IPS-18c (cell line): Measurements from ENCODE around the gene NR5A2.

ENCODE experiments used
- H3K4me3 ChIP-seq: 2 replicates; pipeline ENCODE4 v1.7.0; 2013; ENCODE audit warnings: low read depth, mild to moderate bottlenecking, low read length, moderate library complexity; ENCODE audit not compliant: insufficient read depth
- H3K9me3 ChIP-seq: one replicate; pipeline ENCODE4 v1.6.1; 2013; ENCODE audit warnings: mild to moderate bottlenecking, low read length, moderate library complexity; ENCODE audit not compliant: control insufficient read depth, insufficient read depth

NR5A2 gene

GRCh38 chr1:200046115-200046514 lies 18.6 kb downstream of the NR5A2 start:
- H3K4me3 ChIP-seq: no peak overlapping the region
- no peaks in the 10 kb centered on the region for H3K9me3 ChIP-seq

GRCh38 chr1:200048244-200048643 lies 20.7 kb downstream of the NR5A2 start:
- peak overlapping the region; percentile 25; the same call in 1 of the 2 replicates for H3K4me3 ChIP-seq

GRCh38 chr1:200049810-200050209 lies 22.3 kb downstream of the NR5A2 start:
- Histone ChIP-seq H3K9me3 (no peaks in the 10 kb centered on the region), H3K4me3 (no peak overlapping the region)

More at GRCh38 chr1:200048244-200048643, 20.7 kb downstream of the NR5A2 start:
- H3K9me3 ChIP-seq: no peaks in the 10 kb centered on the region

GRCh38 chr1:200051620-200052019 lies 24.1 kb downstream of the NR5A2 start:
- no peaks in the 10 kb centered on the region for H3K9me3 ChIP-seq
- H3K4me3 ChIP-seq: no peak overlapping the region

- Histone ChIP-seq H3K9me3 (no peaks in the 10 kb centered on the region), H3K4me3 (no peak overlapping the region)
Observed at GRCh38 chr1:200053091-200053490, 25.6 kb downstream of the NR5A2 start.

GRCh38 chr1:200053646-200054045 lies 26.1 kb downstream of the NR5A2 start:
- Histone ChIP-seq H3K4me3 (no peak overlapping the region), H3K9me3 (no peaks in the 10 kb centered on the region)

- Histone ChIP-seq H3K9me3 (no peaks in the 10 kb centered on the region), H3K4me3 (no peak overlapping the region)
Observed at GRCh38 chr1:200058341-200058740, 30.8 kb downstream of the NR5A2 start.

- Histone ChIP-seq H3K4me3 (no peak overlapping the region), H3K9me3 (no peaks in the 10 kb centered on the region)
Observed at GRCh38 chr1:200062143-200062542, 34.6 kb downstream of the NR5A2 start.

GRCh38 chr1:200072636-200073285 lies 45.3 kb downstream of the NR5A2 start:
- Histone ChIP-seq H3K4me3 (no peak overlapping the region), H3K9me3 (no peaks in the 10 kb centered on the region)

- no peaks in the 10 kb centered on the region for H3K9me3 ChIP-seq
- H3K4me3 ChIP-seq: no peak overlapping the region
Observed at GRCh38 chr1:200073286-200073637, 45.8 kb downstream of the NR5A2 start.

- no peaks in the 10 kb centered on the region for H3K9me3 ChIP-seq
- H3K4me3 ChIP-seq: no peak overlapping the region
Observed at GRCh38 chr1:200075522-200075921, 48.0 kb downstream of the NR5A2 start.

- Histone ChIP-seq H3K4me3 (no peak overlapping the region), H3K9me3 (no peaks in the 10 kb centered on the region)
Observed at GRCh38 chr1:200075938-200076546, 48.5 kb downstream of the NR5A2 start.

- no peaks in the 10 kb centered on the region for H3K9me3 ChIP-seq
Observed at GRCh38 chr1:200079232-200079940, 51.9 kb downstream of the NR5A2 start.

GRCh38 chr1:200081151-200081968 lies 53.9 kb downstream of the NR5A2 start:
- no peak overlapping the region for H3K4me3 ChIP-seq
- H3K9me3 ChIP-seq: no peaks in the 10 kb centered on the region

More at GRCh38 chr1:200079232-200079940, 51.9 kb downstream of the NR5A2 start:
- no peak overlapping the region for H3K4me3 ChIP-seq

- H3K9me3 ChIP-seq: no peaks in the 10 kb centered on the region
- no peak overlapping the region for H3K4me3 ChIP-seq
Observed at GRCh38 chr1:200081969-200082245, 54.4 kb downstream of the NR5A2 start.

- no peak overlapping the region for H3K4me3 ChIP-seq
- no peaks in the 10 kb centered on the region for H3K9me3 ChIP-seq
Observed at GRCh38 chr1:200082329-200082728, 54.8 kb downstream of the NR5A2 start.

- H3K9me3 ChIP-seq: no peaks in the 10 kb centered on the region
- H3K4me3 ChIP-seq: no peak overlapping the region
Observed at GRCh38 chr1:200090252-200091159, 63.0 kb downstream of the NR5A2 start.
